Pancreas (tissue), 10 donors: ENCODE results near the gene FTCD. TPM values are rescaled to one million over a fixed set of nuclear protein-coding genes. Genes with fewer than 3 reads are reported as not detected.

Experiments
- ATAC-seq, 4 donors: fragments of 200-7000 bp; cut with Tn5 transposase; one replicate each; pipeline versions ENCODE4 v1.8.0 to v1.9.1; 2020; ENCODE audit warnings: mild to moderate bottlenecking in 4 of 4, moderate library complexity in 4 of 4
- DNase-seq, 6 donors: peaks; one replicate each; pipeline ENCODE4 v3.0.0-alpha.2; 2020
- FAIRE-seq: peaks from 2 replicates; lab custom pipeline; 2012; peaks lifted over from hg19 to GRCh38; lab: Jason Lieb, UNC
- H3K27ac ChIP-seq, 4 donors: fragments of 200-600 bp; sonication (generic); 1 replicate in 3 of 4; 2 replicates in 1 of 4; pipeline versions ENCODE4 v1.5.0 to v1.8.0; 2020
- H3K27me3 ChIP-seq, 4 donors: fragments of 200-600 bp; one replicate each; pipeline ENCODE4 v1.8.0; 2021
- H3K36me3 ChIP-seq, 3 donors: fragments of 200-600 bp; sonication (generic) in 1 of 3; one replicate each; pipeline versions ENCODE4 v1.5.0 to v1.8.0; 2020 to 2021
- H3K4me1 ChIP-seq, 3 donors: fragments of 200-600 bp; one replicate each; pipeline ENCODE4 v1.8.0; 2021
- H3K4me3 ChIP-seq, 4 donors: fragments of 200-600 bp; sonication (generic) in 2 of 4; one replicate each; pipeline versions ENCODE4 v1.5.0 to v1.8.0; 2020 to 2021
- H3K9me3 ChIP-seq, 4 donors: fragments of 200-600 bp; one replicate each; pipeline ENCODE4 v1.8.0; 2021
- WGBS, 2 donors: extraction: QIAGEN DNeasy Blood & Tissue Kit; methylation state at CpG; one replicate each; pipeline ENCODE4 v1.1.7; 2013; 5-methylcytosine and 5-hydroxymethylcytosine counted together
- intact Hi-C, 3 donors: fragments of 100-400 bp; cut with DNase I; formaldehyde crosslinking; loops; one replicate each; pipeline versions ENCODE4 v1.11.1 to v1.14.2; 2022
- polyA plus RNA-seq, 2 donors: library from polyadenylated mRNA; stranded (reverse); fragments of 200-250 nt; gene quantifications; one replicate each; pipeline ENCODE4 v1.2.3, GENCODE V29; 2013
- total RNA-seq, 6 donors: library from RNA; stranded (reverse); fragmentation: NEBNext Ultra II Directional in 4 of 6; extraction: Animal tissue kit (Norgen Biotek cat#: 25700) in 4 of 6; gene quantifications; one replicate each; pipeline versions ENCODE4 v1.2.1 to v1.2.4, GENCODE V29; 2021 to 2023
- TF ChIP-seq, protein P1 (sequence below), 4 donors: fragments of 200-600 bp; sonication (generic) in 3 of 4; IDR thresholded peaks; one replicate each; pipeline versions ENCODE4 v1.5.0 to v1.8.0; 2021; ENCODE audit warnings: antibody characterized with exemption in 4 of 4
- donor health status: healthy with polysubstance abuse.
- donor health status: DM: no; HTN: no; CAD: no; lungs with moderate emphysema.
- donor health status: DM: no; HTN: no; CAD: no.
- donor health status: control.
- donor health status: control.
- donor health status: Bipolar disorder and iron deficiency.
- donor health status: DM: yes; HTN: yes; CAD: no.
- donor health status: DM: no; HTN: no; CAD: no.
- donor health status: DM: no; HTN: no; CAD: no.
- donor health status: DM: yes; HTN: yes; CAD: no.

Gene FTCD
- total and polyA plus RNA-seq, 8 donors, result 0.31 to 14.0 (median 0.54) TPM

DNA sequence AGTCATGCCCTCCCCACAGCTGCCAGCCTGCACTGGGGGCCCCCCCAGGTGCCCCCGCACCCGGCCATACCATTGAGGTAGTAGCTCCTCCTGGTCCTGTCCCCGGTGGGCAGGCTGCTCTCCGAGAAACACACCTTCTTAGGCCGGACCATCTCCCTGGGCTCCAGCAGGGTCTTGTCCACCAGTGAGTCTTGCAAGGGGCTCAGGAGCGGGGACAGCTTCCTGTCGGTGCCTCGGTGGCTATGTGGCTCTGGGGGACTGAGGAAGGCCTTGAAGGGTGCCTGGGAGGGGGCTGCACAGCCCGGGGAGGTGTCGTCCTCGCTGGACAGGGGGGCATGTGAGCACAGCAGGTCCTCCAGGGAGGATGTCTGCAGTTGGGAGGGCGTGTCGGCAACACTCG is 12.9 kb upstream of the FTCD start:
- Histone ChIP-seq H3K4me3 (no peak overlapping the region), H3K4me1 (no peaks in the 10 kb centered on the region), H3K36me3 (no peaks in the 10 kb centered on the region), H3K27ac (no peak overlapping the region), H3K27me3 (no peaks in the 10 kb centered on the region), H3K9me3 (no peaks in the 10 kb centered on the region)
- ATAC-seq (no peak), FAIRE-seq (no peak), DNase-seq (peak in 3 of 6 donors; percentile 12 to 52 (median 45))
- intact Hi-C loops, result no loop called here
- TF ChIP-seq, protein P1, sequence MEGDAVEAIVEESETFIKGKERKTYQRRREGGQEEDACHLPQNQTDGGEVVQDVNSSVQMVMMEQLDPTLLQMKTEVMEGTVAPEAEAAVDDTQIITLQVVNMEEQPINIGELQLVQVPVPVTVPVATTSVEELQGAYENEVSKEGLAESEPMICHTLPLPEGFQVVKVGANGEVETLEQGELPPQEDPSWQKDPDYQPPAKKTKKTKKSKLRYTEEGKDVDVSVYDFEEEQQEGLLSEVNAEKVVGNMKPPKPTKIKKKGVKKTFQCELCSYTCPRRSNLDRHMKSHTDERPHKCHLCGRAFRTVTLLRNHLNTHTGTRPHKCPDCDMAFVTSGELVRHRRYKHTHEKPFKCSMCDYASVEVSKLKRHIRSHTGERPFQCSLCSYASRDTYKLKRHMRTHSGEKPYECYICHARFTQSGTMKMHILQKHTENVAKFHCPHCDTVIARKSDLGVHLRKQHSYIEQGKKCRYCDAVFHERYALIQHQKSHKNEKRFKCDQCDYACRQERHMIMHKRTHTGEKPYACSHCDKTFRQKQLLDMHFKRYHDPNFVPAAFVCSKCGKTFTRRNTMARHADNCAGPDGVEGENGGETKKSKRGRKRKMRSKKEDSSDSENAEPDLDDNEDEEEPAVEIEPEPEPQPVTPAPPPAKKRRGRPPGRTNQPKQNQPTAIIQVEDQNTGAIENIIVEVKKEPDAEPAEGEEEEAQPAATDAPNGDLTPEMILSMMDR (IDR thresholded peaks at IDR 0.05), result no peak
- 71 to 87% methylated on average over 14 of the region's 14 CpGs for WGBS, 2 donors

- H3K9me3 ChIP-seq, result no peaks in the 10 kb centered on the region
- no peak overlapping the region for H3K4me3 ChIP-seq
- ATAC-seq (no peak), FAIRE-seq (no peak), DNase-seq (no peak)
- intact Hi-C loops, result no loop called here
- no peaks in the 10 kb centered on the region for H3K4me1 ChIP-seq
- H3K27me3 ChIP-seq, result no peaks in the 10 kb centered on the region
- no peak overlapping the region for H3K27ac ChIP-seq
- H3K36me3 ChIP-seq, result no peaks in the 10 kb centered on the region
- TF ChIP-seq, protein P1 (IDR thresholded peaks at IDR 0.05), result no peak
Measured at GRCh38 chr21:46165098-46165497, 9.7 kb upstream of the FTCD start.

GRCh38 chr21:46163380-46163779 is 8.0 kb upstream of the FTCD start:
- DNase-seq, result no peak
- no peak overlapping the region for H3K4me3 ChIP-seq
- TF ChIP-seq, protein P1 (IDR thresholded peaks at IDR 0.05), result no peak
- H3K27ac ChIP-seq, result no peak overlapping the region
- no peaks in the 10 kb centered on the region for H3K36me3 ChIP-seq
- 80 to 96% methylated on average over 4 of the region's 4 CpGs for WGBS, 2 donors
- FAIRE-seq, result no peak
- H3K4me1 ChIP-seq, result no peaks in the 10 kb centered on the region
- no peak for ATAC-seq
- H3K9me3 ChIP-seq, result no peaks in the 10 kb centered on the region
- H3K27me3 ChIP-seq, result no peaks in the 10 kb centered on the region
- intact Hi-C loops, result no loop called here

GRCh38 chr21:46161633-46162592 is 6.5 kb upstream of the FTCD start:
- Histone ChIP-seq H3K27me3 (no peaks in the 10 kb centered on the region), H3K9me3 (no peaks in the 10 kb centered on the region), H3K4me1 (no peaks in the 10 kb centered on the region), H3K36me3 (no peaks in the 10 kb centered on the region), H3K4me3 (no peak overlapping the region), H3K27ac (no peak overlapping the region)
- TF ChIP-seq, protein P1 (IDR thresholded peaks at IDR 0.05), result no peak
- intact Hi-C loops, result no loop called here
- WGBS, 2 donors, result 75 to 94% methylated on average over 62 to 72 of the region's 72 CpGs
- DNase-seq (peak in 5 of 6 donors; percentile 7 to 50 (median 22)), FAIRE-seq (no peak), ATAC-seq (no peak)
